ENCODE data around the gene ZGRF1. TPM values are rescaled to one million over a fixed set of nuclear protein-coding genes. Genes with fewer than 3 reads are reported as not detected.

Gene ZGRF1
- total and polyA plus RNA-seq, 10 of the 15 experiments (the other 5 are each of a cell fraction or from before 2014, with no cell fraction given) = 8.5 to 32.1 (median 20.1) TPM

GRCh38 chr4:112520598-112521122 is 116.0 kb downstream of the ZGRF1 start:
- TF ChIP-seq PRDM15 (CRISPR knock-in tag; IDR thresholded peaks at IDR 0.05) (no peak), POLR2AphosphoS5 (IDR thresholded peaks at IDR 0.05; ENCODE audit: low read length) (no peak), ZNF217 (IDR thresholded peaks at IDR 0.05) (no peak), KLF5 (IDR thresholded peaks at IDR 0.05; ENCODE audit: partially characterized antibody) (no peak), ATF2 (IDR thresholded peaks at IDR 0.05; ENCODE audit: low read length) (no peak), SREBF2 (IDR thresholded peaks at IDR 0.05; ENCODE audit: low read length) (no peak), GABPA (IDR thresholded peaks at IDR 0.05; ENCODE audit: low read depth) (no peak), RAD51 (IDR thresholded peaks at IDR 0.05) (no peak), GATAD2B (conservative IDR thresholded peaks at IDR 0.05; ENCODE audit: low read depth) (no peak), BMI1 (IDR thresholded peaks at IDR 0.05; ENCODE audit: borderline replicate concordance) (no peak), NFIC (IDR thresholded peaks at IDR 0.05; ENCODE audit: low read depth, low read length) (no peak)
- ATAC-seq = no peak
- no peak overlapping the region for H3K27ac ChIP-seq (ENCODE audit: control insufficient read depth, insufficient read depth)
- H2AFZ ChIP-seq (ENCODE audit: control insufficient read depth, low read depth, low read length) = peak overlapping the region; percentile 59
- CTCF ChIA-PET = interaction anchor here (0.9 to 13.9 kb wide), 9 partner anchors 8 to 419 kb away, joined by 3 to 221 read pairs (median 4); no protein-coding TSS in a partner anchor
- BruUV-seq (replicated peaks) = no TSS peak
- DNase-seq (ENCODE audit: low read depth, low spot score) = no peak
- no peak for FAIRE-seq
- no peaks in the 10 kb centered on the region; the same call in 2 of the 3 replicates for H3K9me3 ChIP-seq (replicated peaks; ENCODE audit: control insufficient read depth, insufficient read depth, low read length)
- no peaks in the 10 kb centered on the region for H4K20me1 ChIP-seq (ENCODE audit: control insufficient read depth, insufficient read depth)
- H3K27me3 ChIP-seq (replicated peaks in 1 of 2; ENCODE audit: control insufficient read depth in 2 of 2, insufficient read depth in 2 of 2, low read length in 1 of 2) = no peaks in the 10 kb centered on the region; a peak in 2 of 4 replicates
- H3K79me2 ChIP-seq (ENCODE audit: control insufficient read depth, insufficient read depth, low read length) = no peaks in the 10 kb centered on the region
- no peak overlapping the region; the same call in 1 of the 2 replicates for H3K9ac ChIP-seq (ENCODE audit: control insufficient read depth, insufficient read depth, low read length)
- intact Hi-C loops (cut with micrococcal nuclease; ENCODE audit: unreplicated experiment) (loop anchor here (5.0 kb wide), 4 partner anchors 238 to 308 kb away; no protein-coding TSS in a partner anchor), in situ Hi-C loops (cut with MboI) (loop anchor here (5.0 kb wide), 2 partner anchors 198 to 418 kb away; no protein-coding TSS in a partner anchor)
- H3K4me1 ChIP-seq (ENCODE audit: control insufficient read depth, insufficient read depth, low read length) = peaks cover 7% of the 10 kb centered on the region
- RAD21 ChIA-PET (ENCODE audit: unreplicated experiment) = interaction anchor here (0.7 to 4.1 kb wide), 7 partner anchors 8 to 419 kb away, joined by 3 to 20 read pairs (median 4); no protein-coding TSS in a partner anchor
- H3K4me2 ChIP-seq (ENCODE audit: control insufficient read depth, insufficient read depth) = peak overlapping the region; percentile 90
- H3K36me3 ChIP-seq (ENCODE audit: control insufficient read depth in 2 of 2, insufficient read depth in 2 of 2, low read length in 1 of 2) = no peaks in the 10 kb centered on the region
- SMC1A ChIA-PET (ENCODE audit: uncharacterized antibody, unreplicated experiment) = interaction anchor here (0.9 to 10.6 kb wide), 8 partner anchors 185 to 422 kb away, joined by 3 to 124 read pairs (median 4); no protein-coding TSS in a partner anchor
- WGBS (ENCODE audit: insufficient coverage, insufficient replicate concordance, low lambda C conversion rate, missing lambda C conversion rate) = 14% methylated on average over 22 of the region's 25 CpGs
- POLR2A ChIA-PET = interaction anchor here (1.0 kb wide), 2 partner anchors 237 to 296 kb away, joined by 3 read pairs; no protein-coding TSS in a partner anchor
- H3K4me3 ChIP-seq = peak overlapping the region; percentile 35

All from GM12878 (cell line).